B cell (primary cell): Measurements from ENCODE around the gene UBR1. TPM values are rescaled to one million over a fixed set of nuclear protein-coding genes. Genes with fewer than 3 reads are reported as not detected.

ENCODE experiments used
- ATAC-seq: fragments of 200-7000 bp; cut with Tn5 transposase; one replicate; pipeline ENCODE4 v1.10.0; 2021; ENCODE audit warnings: low read depth, mild to moderate bottlenecking, moderate number of reproducible peaks, moderate library complexity
- CTCF ChIA-PET: fragments of 350-600 bp; sonication (Branson Sonifier 250); formaldehyde crosslinking; loops from one replicate; lab custom pipeline; 2021; ENCODE audit warnings: antibody characterized with exemption, inconsistent platforms; lab: Charles Lee
- POLR2A ChIA-PET: fragments of 350-600 bp; sonication (Branson Sonifier 250); formaldehyde crosslinking; loops from one replicate; lab custom pipeline; 2021; ENCODE audit warnings: antibody characterized with exemption; lab: Charles Lee
- DNase-seq: peaks from one replicate; pipeline ENCODE4 v3.0.0; 2013
- H2AFZ ChIP-seq: 2 replicates; pipeline ENCODE4 v1.6.1; 2012; ENCODE audit warnings: mild to moderate bottlenecking, low read depth, low read length; ENCODE audit not compliant: insufficient read depth, poor library complexity, severe bottlenecking
- H3K27ac ChIP-seq, 2 donors: 1 replicate in 1 of 2; 2 replicates in 1 of 2; pipeline ENCODE4 v1.5.1; 2012 to 2013; ENCODE audit warnings: low read length in 2 of 2, mild to moderate bottlenecking in 2 of 2, moderate library complexity in 1 of 2
- H3K27me3 ChIP-seq, 4 experiments: fragments of 200-600 bp in 1 of 4; sonication (generic) in 1 of 4; replicated peaks in 1 of 4; 1 replicate in 2 of 4; 2 replicates in 2 of 4; pipeline versions ENCODE4 v1.6.1 to v1.7.0; 2013 to 2016; ENCODE audit warnings: low read length in 3 of 4, mild to moderate bottlenecking in 2 of 4, mixed read lengths in 1 of 4, moderate library complexity in 1 of 4; ENCODE audit not compliant: insufficient read depth in 4 of 4, control insufficient read depth in 3 of 4; ENCODE audit errors: control extremely low read depth in 1 of 4
- H3K36me3 ChIP-seq, 2 experiments: replicated peaks in 1 of 2; 1 replicate in 1 of 2; 2 replicates in 1 of 2; pipeline versions ENCODE4 v1.6.1 to v1.7.1; 2013; ENCODE audit warnings: low read length in 1 of 2; ENCODE audit not compliant: insufficient read depth in 2 of 2, control insufficient read depth in 1 of 2; ENCODE audit errors: control extremely low read depth in 1 of 2, extremely low read depth in 1 of 2
- H3K4me1 ChIP-seq, 2 donors: fragments of 200-600 bp in 1 of 2; sonication (generic) in 1 of 2; 1 replicate in 1 of 2; 2 replicates in 1 of 2; pipeline versions ENCODE4 v1.5.1 to v1.6.1; 2013 to 2017; ENCODE audit warnings: low read length in 2 of 2; ENCODE audit not compliant: control insufficient read depth in 2 of 2, insufficient read depth in 2 of 2
- H3K4me2 ChIP-seq: replicated peaks from 2 replicates; pipeline ENCODE3; 2012; ENCODE audit warnings: mild to moderate bottlenecking, low read depth, low read length; ENCODE audit not compliant: poor library complexity, severe bottlenecking
- H3K4me3 ChIP-seq, 5 experiments: fragments of 200-600 bp in 1 of 5; sonication (generic) in 1 of 5; 1 replicate in 3 of 5; 2 replicates in 2 of 5; pipeline versions ENCODE4 v1.5.1 to v1.7.0; 2011 to 2016; ENCODE audit warnings: low read length in 4 of 5, mild to moderate bottlenecking in 4 of 5, low read depth in 2 of 5, control low read depth in 1 of 5, moderate library complexity in 1 of 5; ENCODE audit not compliant: insufficient read depth in 1 of 5; ENCODE audit errors: control extremely low read depth in 1 of 5, extremely low read depth in 1 of 5
- H3K79me2 ChIP-seq: fragments of 200-600 bp; sonication (generic); one replicate; pipeline ENCODE4 v1.6.0; 2016; ENCODE audit warnings: low read length; ENCODE audit not compliant: control insufficient read depth, insufficient read depth
- H3K9ac ChIP-seq: fragments of 200-600 bp; sonication (generic); 2 replicates; pipeline ENCODE4 v1.6.1; 2017; ENCODE audit warnings: mild to moderate bottlenecking, low read length, moderate library complexity
- H3K9me3 ChIP-seq, 3 donors: one replicate each; pipeline versions ENCODE4 v1.6.1 to v1.7.1; 2013; ENCODE audit warnings: low read length in 2 of 3; ENCODE audit not compliant: control insufficient read depth in 2 of 3, insufficient read depth in 1 of 3; ENCODE audit errors: control extremely low read depth in 1 of 3
- H4K20me1 ChIP-seq: 2 replicates; pipeline ENCODE4 v1.6.0; 2012; ENCODE audit warnings: mild to moderate bottlenecking, low read length; ENCODE audit not compliant: insufficient read depth, control insufficient read depth, poor library complexity, severe bottlenecking
- H3K27ac Mint-ChIP-seq: one replicate; pipeline ENCODE4 v1.8.0; 2021; ENCODE audit warnings: mixed read lengths
- H3K27me3 Mint-ChIP-seq: one replicate; pipeline ENCODE4 v1.8.0; 2021; ENCODE audit warnings: mixed read lengths
- H3K4me1 Mint-ChIP-seq: one replicate; pipeline ENCODE4 v1.8.0; 2021; ENCODE audit warnings: mixed read lengths
- H3K4me3 Mint-ChIP-seq: one replicate; pipeline ENCODE4 v1.8.0; 2021; ENCODE audit warnings: mixed read lengths
- H3K9me3 Mint-ChIP-seq: one replicate; pipeline ENCODE4 v1.8.0; 2022; ENCODE audit warnings: mixed read lengths; ENCODE audit not compliant: insufficient read depth
- EZH2 ChIP-seq: IDR thresholded peaks from 2 replicates; pipeline ENCODE4 v1.6.1; 2012; ENCODE audit warnings: borderline replicate concordance, low read depth, mild to moderate bottlenecking, moderate library complexity, low read length; ENCODE audit not compliant: insufficient read depth, poor library complexity, severe bottlenecking
- WGBS: methylation state at CpG from one replicate; pipeline ENCODE4 v1.1.5; 2013; ENCODE audit warnings: missing lambda C conversion rate; ENCODE audit not compliant: insufficient coverage; 5-methylcytosine and 5-hydroxymethylcytosine counted together
- intact Hi-C: fragments of 100-400 bp; cut with micrococcal nuclease; formaldehyde crosslinking; loops from one replicate; pipeline ENCODE4 v1.10.0; 2022
- polyA plus RNA-seq: library from polyadenylated mRNA; depleted of rRNA; stranded (reverse); fragments of >200 nt; gene quantifications from 2 replicates; pipeline ENCODE4 v1.2.3, GENCODE V29; 2012
- total RNA-seq, 2 donors: library from RNA; stranded (reverse); fragments of 120-200 nt in 1 of 2; gene quantifications; 1 replicate in 1 of 2; 2 replicates in 1 of 2; pipeline versions ENCODE4 v1.2.3 to v1.2.4, GENCODE V29; 2013 to 2022
- TF ChIP-seq, protein P1 (sequence below): fragments of 200-600 bp; IDR thresholded peaks from one replicate; pipeline ENCODE4 v1.8.0; 2022; ENCODE audit warnings: antibody characterized with exemption, mild to moderate bottlenecking

The UBR1 gene
- total and polyA plus RNA-seq, 2 donors (not counting 1 experiment from before 2014, with no cell fraction given): 9.7 to 66.7 TPM

DNA sequence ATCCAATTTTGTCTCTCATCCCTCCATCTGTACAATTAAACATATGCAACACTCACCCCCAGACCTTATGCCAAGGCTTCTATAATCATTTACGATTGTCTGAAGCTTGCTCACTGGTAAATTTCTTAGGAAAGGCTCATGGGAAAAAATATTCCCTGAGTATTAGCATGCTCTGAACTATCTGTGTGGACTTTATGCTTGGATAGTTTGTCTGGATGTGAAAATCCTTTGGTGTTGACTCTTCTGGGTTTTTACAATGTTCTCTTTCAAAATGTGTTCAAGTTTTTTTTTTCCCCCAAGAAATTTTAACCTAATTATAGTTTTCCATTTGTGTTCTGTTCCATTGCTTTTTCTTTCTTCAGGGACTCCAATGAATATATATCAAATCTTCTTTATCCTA is 165.3 kb downstream of the UBR1 start:
- ChIA-PET POLR2A (no interaction called here), CTCF (interaction anchor here (1.5 kb wide), 1 partner anchor 14 kb away, joined by 4 read pairs; no protein-coding TSS in a partner anchor)
- H3K27ac Mint-ChIP-seq: no peak overlapping the region
- H3K9me3 ChIP-seq: no peaks in the 10 kb centered on the region
- H3K9me3 Mint-ChIP-seq: no peaks in the 10 kb centered on the region
- H3K27ac ChIP-seq: no peak overlapping the region
- no peaks in the 10 kb centered on the region for H3K4me1 Mint-ChIP-seq
- H3K27me3 ChIP-seq: no peaks in the 10 kb centered on the region
- no peak for ATAC-seq
- no peak overlapping the region for H3K4me3 Mint-ChIP-seq
- no peaks in the 10 kb centered on the region for H3K4me1 ChIP-seq
- peaks cover 0 to 20% of the 10 kb centered on the region in 2 experiments for H3K36me3 ChIP-seq
- no peaks in the 10 kb centered on the region for H4K20me1 ChIP-seq
- H2AFZ ChIP-seq: no peak overlapping the region
- no peaks in the 10 kb centered on the region for H3K27me3 Mint-ChIP-seq
- no peak overlapping the region for H3K9ac ChIP-seq
- TF ChIP-seq EZH2: no peak
- TF ChIP-seq, protein P1, sequence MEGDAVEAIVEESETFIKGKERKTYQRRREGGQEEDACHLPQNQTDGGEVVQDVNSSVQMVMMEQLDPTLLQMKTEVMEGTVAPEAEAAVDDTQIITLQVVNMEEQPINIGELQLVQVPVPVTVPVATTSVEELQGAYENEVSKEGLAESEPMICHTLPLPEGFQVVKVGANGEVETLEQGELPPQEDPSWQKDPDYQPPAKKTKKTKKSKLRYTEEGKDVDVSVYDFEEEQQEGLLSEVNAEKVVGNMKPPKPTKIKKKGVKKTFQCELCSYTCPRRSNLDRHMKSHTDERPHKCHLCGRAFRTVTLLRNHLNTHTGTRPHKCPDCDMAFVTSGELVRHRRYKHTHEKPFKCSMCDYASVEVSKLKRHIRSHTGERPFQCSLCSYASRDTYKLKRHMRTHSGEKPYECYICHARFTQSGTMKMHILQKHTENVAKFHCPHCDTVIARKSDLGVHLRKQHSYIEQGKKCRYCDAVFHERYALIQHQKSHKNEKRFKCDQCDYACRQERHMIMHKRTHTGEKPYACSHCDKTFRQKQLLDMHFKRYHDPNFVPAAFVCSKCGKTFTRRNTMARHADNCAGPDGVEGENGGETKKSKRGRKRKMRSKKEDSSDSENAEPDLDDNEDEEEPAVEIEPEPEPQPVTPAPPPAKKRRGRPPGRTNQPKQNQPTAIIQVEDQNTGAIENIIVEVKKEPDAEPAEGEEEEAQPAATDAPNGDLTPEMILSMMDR: no peak
- no peak for DNase-seq
- H3K4me3 ChIP-seq: no peak overlapping the region
- H3K79me2 ChIP-seq: no peaks in the 10 kb centered on the region
- intact Hi-C loops: no loop called here
- WGBS: 100% methylated on average over 1 of the region's 1 CpG
- H3K4me2 ChIP-seq: no peak overlapping the region

DNA sequence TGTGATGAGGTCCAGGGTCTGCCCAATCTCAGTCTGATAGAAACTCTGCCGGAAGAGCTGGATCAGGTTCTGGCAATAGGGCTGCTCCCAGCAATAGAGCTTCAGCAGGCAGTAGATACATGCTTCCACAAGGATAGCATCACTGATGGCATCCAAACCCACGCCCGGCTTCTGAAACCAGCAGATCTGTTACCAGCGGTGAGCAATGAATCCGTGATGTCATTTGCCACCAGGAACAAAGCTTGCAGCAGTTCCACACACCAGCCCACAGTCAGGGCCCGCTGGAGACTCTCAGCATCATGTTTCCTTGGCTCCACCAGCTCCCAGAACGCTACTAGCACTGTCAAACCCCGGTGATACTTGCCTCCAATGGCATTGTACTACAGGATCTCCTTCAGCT is 166.0 kb downstream of the UBR1 start:
- Histone ChIP-seq H3K4me3 (no peak overlapping the region), H3K9me3 (no peaks in the 10 kb centered on the region), H3K36me3 (peaks cover 0 to 13% of the 10 kb centered on the region in 2 experiments), H3K9ac (no peak overlapping the region), H3K4me2 (no peak overlapping the region), H3K27ac (no peak overlapping the region), H3K79me2 (no peaks in the 10 kb centered on the region), H3K4me1 (no peaks in the 10 kb centered on the region), H4K20me1 (no peaks in the 10 kb centered on the region), H3K27me3 (no peaks in the 10 kb centered on the region), H2AFZ (no peak overlapping the region)
- H3K27me3 Mint-ChIP-seq: no peaks in the 10 kb centered on the region
- DNase-seq: no peak
- TF ChIP-seq EZH2: no peak
- TF ChIP-seq, protein P1: no peak
- H3K9me3 Mint-ChIP-seq: no peaks in the 10 kb centered on the region
- ChIA-PET POLR2A (no interaction called here), CTCF (interaction anchor here (1.5 kb wide), 1 partner anchor 14 kb away, joined by 4 read pairs; no protein-coding TSS in a partner anchor)
- no peaks in the 10 kb centered on the region for H3K4me1 Mint-ChIP-seq
- 98% methylated on average over 8 of the region's 8 CpGs for WGBS
- H3K4me3 Mint-ChIP-seq: no peak overlapping the region
- no peak for ATAC-seq
- no peak overlapping the region for H3K27ac Mint-ChIP-seq
- intact Hi-C loops: no loop called here
